Erythroblast (primary cell): ENCODE data around the gene TK2.

Source experiments
- DNase-seq, 2 experiments: peaks; one replicate each; lab custom pipeline; 2025; lab: John Stamatoyannopoulos, UW
- GATA1 ChIP-seq: IDR thresholded peaks from 2 replicates; pipeline ENCODE4 v1.6.1; 2011; ENCODE audit warnings: low read depth, mild to moderate bottlenecking, control low read depth, low read length, moderate library complexity
- POLR2A ChIP-seq: IDR thresholded peaks from 2 replicates; pipeline ENCODE4 v1.6.1; 2011; ENCODE audit warnings: mild to moderate bottlenecking, low read length

TK2 gene

GRCh38 chr16:66544016-66544757 lies 5.7 kb downstream of the TK2 start:
- no peak for DNase-seq
- TF ChIP-seq GATA1 (no peak), POLR2A (no peak)

DNA sequence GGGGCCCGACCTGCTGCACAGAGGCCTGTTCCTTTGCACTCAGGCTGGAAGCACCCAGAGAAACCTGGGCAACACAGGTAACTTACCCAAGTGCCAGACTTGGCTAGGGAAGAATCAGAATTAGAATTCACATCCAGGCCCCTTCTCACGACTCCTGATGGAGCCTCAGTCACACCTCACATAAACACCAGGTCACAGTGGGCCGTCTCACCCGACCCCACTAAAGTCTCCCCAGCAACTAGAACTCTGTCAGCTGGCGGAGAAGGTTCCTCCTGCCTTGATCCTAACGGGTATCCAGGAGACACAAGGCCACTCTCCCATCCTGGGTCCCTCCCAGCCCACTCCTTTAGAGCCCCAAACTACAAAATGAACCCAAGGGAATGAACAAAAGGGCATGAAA lies 6.4 kb downstream of the TK2 start:
- TF ChIP-seq POLR2A (no peak), GATA1 (no peak)
- no peak for DNase-seq

DNA sequence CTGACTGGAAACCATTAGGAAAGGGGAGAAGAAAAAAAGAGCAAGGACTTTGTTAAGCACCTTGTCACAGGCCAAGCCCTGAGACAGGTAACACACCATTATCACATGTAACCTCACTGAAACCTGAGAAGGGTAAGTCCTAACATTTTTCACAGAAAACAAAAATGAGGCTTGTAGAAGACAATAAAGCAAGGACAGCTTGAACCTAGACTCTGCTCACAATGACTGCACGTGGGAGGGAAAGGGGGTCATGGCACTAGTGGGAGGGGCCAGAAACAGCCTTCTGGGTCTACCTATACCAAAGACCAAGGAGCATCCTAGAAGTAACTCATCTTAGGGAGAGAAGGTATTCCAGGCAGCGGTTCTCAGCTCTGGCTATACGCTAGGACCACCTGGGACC lies 7.5 kb downstream of the TK2 start:
- DNase-seq, result no peak
- TF ChIP-seq POLR2A (no peak), GATA1 (no peak)

- TF ChIP-seq POLR2A, result no peak
- TF ChIP-seq GATA1, result no peak
- no peak for DNase-seq
Observed at GRCh38 chr16:66541388-66542355, 8.2 kb downstream of the TK2 start.

DNA sequence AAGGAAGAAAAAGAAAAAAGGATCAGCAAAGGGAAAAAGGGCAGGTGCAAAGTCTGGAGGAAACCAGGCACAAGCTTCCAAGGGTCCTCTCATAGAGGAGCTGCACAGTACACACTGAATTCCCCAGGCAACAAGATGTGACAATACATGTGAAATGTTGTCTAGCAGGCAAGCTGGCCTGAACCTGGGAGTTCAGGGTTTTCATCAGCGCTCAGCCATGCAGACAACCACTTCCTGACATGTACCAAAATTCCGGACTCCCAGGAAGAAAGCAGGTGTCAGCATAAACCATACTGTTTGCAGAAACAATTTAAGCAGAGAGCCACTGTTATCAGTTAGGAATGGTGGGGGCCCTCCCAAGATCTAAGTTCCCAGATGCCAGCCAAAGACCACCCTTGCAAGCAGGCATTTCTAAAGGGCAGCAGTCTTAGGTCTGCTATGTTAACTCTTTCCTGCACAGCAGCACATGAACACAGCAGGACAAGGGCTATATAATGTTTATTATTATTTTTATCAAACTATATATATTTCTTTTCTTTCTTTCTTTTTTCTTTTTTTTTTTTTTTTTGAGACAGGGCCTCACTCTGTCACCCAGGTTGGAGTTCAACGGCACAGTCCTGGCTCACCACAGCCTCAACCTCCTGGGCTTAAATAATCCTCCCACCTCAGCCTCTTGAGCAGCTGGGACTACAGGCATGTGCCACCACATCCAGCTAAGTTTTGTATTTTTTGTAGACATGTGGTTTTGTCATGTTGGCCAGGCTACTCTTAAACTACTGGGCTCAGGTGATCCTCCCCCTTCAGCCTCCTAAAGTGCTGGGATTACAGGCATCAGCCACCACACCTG lies 10.1 kb downstream of the TK2 start:
- DNase-seq, result no peak
- TF ChIP-seq POLR2A, result no peak
- no peak for TF ChIP-seq GATA1

GRCh38 chr16:66538910-66539309 lies 11.0 kb downstream of the TK2 start:
- no peak for TF ChIP-seq POLR2A
- TF ChIP-seq GATA1, result no peak
- no peak for DNase-seq

GRCh38 chr16:66537236-66537635 lies 12.7 kb downstream of the TK2 start:
- DNase-seq, result no peak
- TF ChIP-seq GATA1 (no peak), POLR2A (no peak)

- no peak for TF ChIP-seq POLR2A
- TF ChIP-seq GATA1, result no peak
- no peak for DNase-seq
Observed at GRCh38 chr16:66536525-66536924, 13.4 kb downstream of the TK2 start.

- TF ChIP-seq GATA1 (no peak), POLR2A (no peak)
- peak; percentile 40 to 75 for DNase-seq
Observed at GRCh38 chr16:66534376-66534799, 15.5 kb downstream of the TK2 start.

- TF ChIP-seq POLR2A (no peak), GATA1 (no peak)
- DNase-seq, result no peak
Observed at GRCh38 chr16:66529475-66529874, 20.4 kb downstream of the TK2 start.

DNA sequence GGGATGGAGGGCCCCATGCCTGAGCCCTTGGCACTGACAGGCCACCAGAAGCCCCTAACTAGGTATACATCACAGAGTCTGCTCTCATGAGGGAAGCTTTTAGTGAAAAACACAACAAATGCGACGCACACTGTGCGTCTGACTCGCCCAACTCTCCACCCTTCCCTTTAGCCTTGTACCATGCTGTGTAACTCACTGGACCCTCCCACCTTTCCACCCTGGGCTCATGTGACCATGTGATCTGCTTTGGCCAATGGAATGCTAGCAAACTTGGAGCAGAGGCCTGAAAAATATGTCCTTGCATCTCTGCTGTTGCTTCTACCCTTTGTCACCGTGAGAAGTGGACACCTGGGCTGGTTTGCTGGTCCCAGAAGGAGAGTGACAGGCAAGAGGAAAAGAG lies 21.6 kb downstream of the TK2 start:
- TF ChIP-seq GATA1 (no peak), POLR2A (no peak)
- DNase-seq, result no peak

GRCh38 chr16:66525396-66526180 lies 24.3 kb downstream of the TK2 start:
- peak; percentile 55 to 68 for DNase-seq

More at GRCh38 chr16:66525396-66526180, 24.3 kb downstream of the TK2 start:
- no peak for TF ChIP-seq GATA1
- peak; percentile 37 for TF ChIP-seq POLR2A
